HepG2 (cell line): ENCODE results near the gene HINFP. TPM values are rescaled to one million over a fixed set of nuclear protein-coding genes. Genes with fewer than 3 reads are reported as not detected.

ENCODE experiments used
- ARNT ChIP-seq: fragments of 450-650 bp; IDR thresholded peaks from 2 replicates; pipeline ENCODE4 v1.6.1; 2017
- CCDC6 ChIP-seq: sonication (generic); formaldehyde crosslinking; IDR thresholded peaks from 2 replicates; pipeline ENCODE4 v1.8.1; 2022; ENCODE audit warnings: mild to moderate bottlenecking, missing genetic modification reagents, moderate library complexity
- HNRNPLL ChIP-seq: fragments of 200-400 bp; formaldehyde crosslinking; IDR thresholded peaks from 2 replicates; pipeline ENCODE4 v1.6.1; 2017; ENCODE audit warnings: mild to moderate bottlenecking, low read depth, low read length; ENCODE audit not compliant: poor library complexity, severe bottlenecking
- KLF6 ChIP-seq: IDR thresholded peaks from 2 replicates; pipeline ENCODE4 v1.8.0; 2016; ENCODE audit warnings: missing biosample characterization, missing genetic modification reagents
- MAF1 ChIP-seq: sonication (generic); formaldehyde crosslinking; IDR thresholded peaks from 2 replicates; pipeline ENCODE4 v1.5.0; 2020; ENCODE audit warnings: missing genetic modification reagents, borderline replicate concordance
- MEIS2 ChIP-seq: sonication (generic); formaldehyde crosslinking; IDR thresholded peaks from 2 replicates; pipeline ENCODE4 v1.9.0; 2021; ENCODE audit warnings: mild to moderate bottlenecking, missing genetic modification reagents
- NR2F6 ChIP-seq, 2 experiments: IDR thresholded peaks; 2 replicates each; pipeline ENCODE4 v1.6.1; 2016; ENCODE audit warnings: antibody characterized with exemption in 1 of 2, mild to moderate bottlenecking in 1 of 2
- RFX3 ChIP-seq: IDR thresholded peaks from 2 replicates; pipeline ENCODE4 v1.6.1; 2016; ENCODE audit warnings: missing biosample characterization, missing genetic modification reagents
- SOX13 ChIP-seq, 3 experiments: fragments of 450-650 bp in 1 of 3; sonication (generic) in 1 of 3; formaldehyde crosslinking in 1 of 3; IDR thresholded peaks in 2 of 3; conservative IDR thresholded peaks in 1 of 3; 2 replicates each; pipeline versions ENCODE4 v1.5.0 to v1.6.1; 2016 to 2020; ENCODE audit warnings: antibody characterized with exemption in 1 of 3, mild to moderate bottlenecking in 1 of 3, missing compliant biosample characterization in 1 of 3, missing genetic modification reagents in 1 of 3, moderate library complexity in 1 of 3
- TIGD3 ChIP-seq: sonication (generic); formaldehyde crosslinking; IDR thresholded peaks from 2 replicates; pipeline ENCODE4 v1.5.1; 2020; ENCODE audit warnings: mild to moderate bottlenecking, missing genetic modification reagents, borderline replicate concordance
- ZFP36 ChIP-seq: fragments of 150-350 bp; IDR thresholded peaks from 2 replicates; pipeline ENCODE4 v1.6.1; 2018; ENCODE audit warnings: borderline replicate concordance, low read length, low read depth; ENCODE audit not compliant: partially characterized antibody
- ZNF10 ChIP-seq: sonication (generic); formaldehyde crosslinking; IDR thresholded peaks from 2 replicates; pipeline ENCODE4 v1.4.0; 2020; ENCODE audit warnings: mild to moderate bottlenecking, low read depth, missing genetic modification reagents, borderline replicate concordance
- ZNF142 ChIP-seq: sonication (generic); formaldehyde crosslinking; IDR thresholded peaks from 2 replicates; pipeline ENCODE4 v1.4.0; 2020; ENCODE audit warnings: missing genetic modification reagents
- ZNF383 ChIP-seq: sonication (generic); formaldehyde crosslinking; IDR thresholded peaks from 2 replicates; pipeline ENCODE4 v1.4.0; 2020; ENCODE audit warnings: missing genetic modification reagents, mild to moderate bottlenecking, borderline replicate concordance
- ZNF589 ChIP-seq: sonication (generic); formaldehyde crosslinking; conservative IDR thresholded peaks from 2 replicates; pipeline ENCODE4 v1.8.0; 2022; ENCODE audit warnings: mild to moderate bottlenecking, moderate library complexity, missing genetic modification reagents
- ZNF788 ChIP-seq: sonication (generic); formaldehyde crosslinking; IDR thresholded peaks from 2 replicates; pipeline ENCODE4 v1.5.0; 2020; ENCODE audit warnings: mild to moderate bottlenecking, missing genetic modification reagents, borderline replicate concordance
- ZUFSP ChIP-seq: sonication (generic); formaldehyde crosslinking; IDR thresholded peaks from 2 replicates; pipeline ENCODE4 v1.9.0; 2021; ENCODE audit warnings: missing genetic modification reagents, mild to moderate bottlenecking, borderline replicate concordance
- polyA plus RNA-seq, 8 experiments: library from polyadenylated mRNA; depleted of rRNA in 3 of 8; stranded (reverse) in 7 of 8; unstranded in 1 of 8; fragments of >200 nt; fragmentation: Illumina TruSeq in 4 of 8; extraction: Trizol in 4 of 8; gene quantifications; 2 replicates each; pipeline versions ENCODE4 v1.2.1 to v1.2.3, GENCODE V29; 2011 to 2016; ENCODE audit warnings: low read depth in 4 of 8, missing spikeins in 1 of 8, mixed read lengths in 1 of 8; ENCODE audit not compliant: insufficient read depth in 1 of 8
- total RNA-seq, 5 experiments: library from RNA; depleted of rRNA; stranded (reverse); fragments of >200 nt; fragmentation: Illumina TruSeq; extraction: Trizol; gene quantifications; 2 replicates each; pipeline ENCODE4 v1.2.3, GENCODE V29; 2016; ENCODE audit warnings: low read depth in 1 of 5
- TF ChIP-seq, protein P1 (sequence below): sonication (generic); formaldehyde crosslinking; IDR thresholded peaks from 2 replicates; pipeline ENCODE4 v1.8.0; 2022; ENCODE audit warnings: mild to moderate bottlenecking, missing genetic modification reagents, moderate library complexity

HINFP gene
- total and polyA plus RNA-seq, 2 of the 13 experiments (the other 11 are each of a cell fraction or from before 2014, with no cell fraction given): 15.1 to 21.4 TPM

- TF ChIP-seq ZNF589 (CRISPR knock-in tag) (peak; percentile 74), TIGD3 (CRISPR knock-in tag) (no peak), ARNT (no peak), ZNF788 (no peak), HNRNPLL (peak; percentile 56), SOX13 (IDR thresholded peaks at IDR 0.05) (no peak), SOX13 (CRISPR knock-in tag; conservative IDR thresholded peaks at IDR 0.05 in 1 of 2, IDR thresholded peaks at IDR 0.05 in 1 of 2) (peak in 1 of 2 experiments; percentile 9; a peak in 1 of 4 replicates), KLF6 (CRISPR knock-in tag) (no peak; the same call in none of the 2 replicates), MEIS2 (CRISPR knock-in tag) (no peak; the same call in 1 of the 2 replicates), ZUFSP (CRISPR knock-in tag) (no peak), ZNF10 (CRISPR knock-in tag) (no peak), CCDC6 (0 out of 2 replicates have a peak, but pooled peaks have one; percentile 48), ZNF142 (no peak), ZNF383 (no peak), NR2F6 (IDR thresholded peaks at IDR 0.05) (peak; percentile 57), NR2F6 (CRISPR knock-in tag; IDR thresholded peaks at IDR 0.05) (peak; percentile 69; the same call in 1 of the 2 replicates), RFX3 (CRISPR knock-in tag) (no peak), MAF1 (CRISPR knock-in tag) (no peak), ZFP36 (no peak)
- TF ChIP-seq, protein P1, sequence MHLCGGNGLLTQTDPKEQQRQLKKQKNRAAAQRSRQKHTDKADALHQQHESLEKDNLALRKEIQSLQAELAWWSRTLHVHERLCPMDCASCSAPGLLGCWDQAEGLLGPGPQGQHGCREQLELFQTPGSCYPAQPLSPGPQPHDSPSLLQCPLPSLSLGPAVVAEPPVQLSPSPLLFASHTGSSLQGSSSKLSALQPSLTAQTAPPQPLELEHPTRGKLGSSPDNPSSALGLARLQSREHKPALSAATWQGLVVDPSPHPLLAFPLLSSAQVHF: no peak
These were observed 36.5 kb upstream of the HINFP start, which contains the start of gene HMBS (continued) for GRCh38 chr11:119084663-119085436.
